NCI-H1092 treated with DMSO at 0.1 percent for 48 hours (cell line): ENCODE results near the gene PPP1R7.

Experiments
- DNase-seq: peaks from one replicate; lab custom pipeline; 2025; lab: John Stamatoyannopoulos, UW

PPP1R7 gene

GRCh38 chr2:241140445-241140840 is 9.8 kb upstream of the PPP1R7 start:
- DNase-seq = no peak

DNA sequence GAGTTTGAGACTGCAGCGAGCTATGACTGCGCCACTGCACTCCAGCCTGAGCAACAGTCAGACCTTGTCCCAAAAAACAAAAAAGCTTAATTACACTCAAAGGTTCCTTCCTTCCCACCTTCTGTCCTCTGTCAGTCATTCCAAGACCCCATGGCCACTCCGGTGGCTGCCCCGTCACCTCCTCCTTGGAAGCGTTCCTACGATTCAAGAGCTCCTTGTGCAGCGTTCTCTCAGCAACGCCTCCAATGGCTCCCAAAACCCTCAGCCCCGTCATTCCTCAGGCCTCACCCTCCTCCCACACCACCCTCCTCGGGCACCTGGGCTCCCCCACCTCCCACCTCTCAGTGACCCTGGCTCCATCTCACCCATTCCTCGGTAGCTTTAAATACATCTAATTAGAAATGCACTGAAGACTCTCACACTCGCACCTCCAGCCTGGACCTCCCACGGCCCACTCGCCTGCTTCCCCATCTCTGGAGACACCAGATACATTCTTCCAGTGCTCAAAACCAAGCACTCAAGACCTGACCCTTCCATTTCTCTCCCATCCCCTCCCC is 9.0 kb upstream of the PPP1R7 start:
- no peak for DNase-seq

DNA sequence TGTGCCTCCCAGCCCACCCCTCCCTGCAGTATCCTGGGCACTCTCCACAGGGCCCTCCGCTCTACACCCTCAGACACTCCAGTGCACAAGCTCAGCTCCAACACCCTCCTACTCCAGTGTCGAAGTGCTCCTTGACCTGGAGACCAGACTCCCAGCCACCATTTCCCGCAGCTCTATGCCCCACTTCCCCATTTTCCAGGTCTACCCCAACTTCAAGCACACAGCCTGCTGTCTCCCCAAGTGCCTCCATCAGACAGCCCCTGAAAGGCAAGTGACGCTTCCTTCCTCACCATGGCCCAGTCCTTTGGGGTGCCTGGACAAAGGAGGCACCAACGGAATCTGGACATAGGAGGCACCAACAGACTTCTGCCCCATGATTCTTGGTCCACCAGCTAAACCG is 8.2 kb upstream of the PPP1R7 start:
- no peak for DNase-seq

DNA sequence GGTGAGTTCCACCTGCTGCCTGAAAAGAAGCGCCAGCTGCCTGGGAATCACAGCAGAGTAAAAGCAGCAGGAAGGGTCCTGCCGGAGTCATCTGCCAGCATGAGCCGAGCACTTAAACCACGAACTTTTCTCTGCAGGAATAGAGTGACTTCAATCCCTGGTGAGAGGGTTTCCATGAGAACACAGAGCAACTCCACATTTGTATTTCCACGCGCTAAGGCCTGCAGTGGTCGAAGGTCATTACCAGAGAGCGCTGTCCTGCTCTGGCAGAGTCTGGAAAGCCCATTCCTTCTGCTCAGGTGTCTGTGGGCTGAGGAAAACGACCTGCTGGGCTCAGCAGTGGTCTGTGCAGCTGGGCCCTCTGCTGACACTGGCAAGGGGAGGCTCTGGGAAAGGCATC is 7.7 kb upstream of the PPP1R7 start:
- DNase-seq = no peak

- DNase-seq = no peak
These were observed 4.0 kb upstream of the PPP1R7 start for GRCh38 chr2:241146286-241146685.

DNA sequence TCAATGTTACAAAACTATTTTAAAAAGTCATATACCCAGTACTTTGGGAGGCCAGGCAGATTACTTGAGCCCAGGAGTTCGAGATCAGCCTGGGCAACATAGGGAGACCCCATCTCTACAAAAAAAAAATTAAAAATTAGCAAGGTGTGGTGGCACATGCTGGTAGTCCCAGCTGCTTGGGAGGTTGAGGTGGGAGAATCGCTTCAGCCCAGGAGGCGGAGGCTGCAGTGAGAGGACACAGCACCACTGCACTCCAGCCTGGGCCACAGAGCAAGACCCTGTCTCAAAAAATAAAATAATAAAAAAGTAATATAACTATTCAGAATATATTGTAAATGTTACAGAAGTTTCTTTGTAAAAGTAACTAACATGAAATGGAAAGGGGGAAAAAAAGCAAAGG is 2.9 kb upstream of the PPP1R7 start:
- no peak for DNase-seq

- DNase-seq = no peak
These were observed 2.0 kb upstream of the PPP1R7 start for GRCh38 chr2:241148239-241148638.

DNA sequence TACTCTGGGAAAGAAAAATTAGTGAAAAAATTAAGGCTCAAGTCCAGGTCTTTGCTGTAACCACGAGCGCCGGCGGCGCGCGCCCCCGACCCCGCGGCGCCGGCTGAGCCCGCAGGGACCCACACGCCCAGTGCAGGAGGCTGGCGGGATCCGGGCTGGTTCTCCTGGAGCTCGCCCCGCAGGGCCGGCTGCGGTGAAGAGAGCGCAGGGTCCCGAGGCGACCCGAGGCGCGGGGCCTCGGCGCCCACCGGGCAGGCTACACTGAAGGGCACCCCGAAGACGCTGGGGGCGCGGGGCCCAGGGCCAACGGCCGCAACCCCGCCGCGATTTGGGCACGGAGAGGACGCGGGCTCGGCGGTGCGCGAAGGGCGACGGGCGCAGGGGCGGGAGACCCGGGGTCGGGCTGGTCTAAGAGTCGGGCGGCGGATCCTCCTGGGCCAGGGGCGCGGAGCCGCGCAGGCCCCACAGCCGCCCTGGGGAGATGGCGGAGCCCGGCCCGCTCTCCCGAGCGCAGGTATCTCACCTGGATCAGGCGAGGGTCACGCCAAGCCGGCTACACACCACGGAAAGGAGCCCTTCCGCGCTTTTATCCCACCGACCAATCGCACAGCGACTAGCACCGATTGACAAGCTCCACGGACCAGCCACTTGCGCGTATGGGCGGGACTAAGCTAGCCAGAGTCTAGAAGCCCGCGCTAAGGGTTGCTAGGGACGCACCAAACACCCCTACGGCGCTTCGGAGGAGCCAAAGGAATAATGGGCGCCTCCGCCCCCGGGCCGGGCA is 1.2 kb upstream of the PPP1R7 start, which contains the start of gene PASK:
Gene PASK, minus strand, starts transcription at position 582 of the 784 bp plus-strand sequence. CDS start 6,440 bp downstream, outside the sequence.
- peak; percentile 91 for DNase-seq

DNA sequence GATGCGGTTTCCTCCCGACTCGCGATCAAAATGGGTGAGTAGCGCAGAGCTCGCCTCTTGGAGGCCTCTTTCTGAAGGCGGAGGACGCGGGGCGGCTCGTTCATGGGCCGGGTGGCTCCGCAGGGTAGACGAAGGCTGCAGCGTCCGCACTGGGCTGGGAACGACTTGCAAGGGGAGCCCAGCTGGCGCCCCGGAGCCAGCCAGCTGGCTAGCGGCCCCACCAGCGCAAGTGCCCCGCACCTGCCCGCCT is 667 bp upstream of the PPP1R7 start:
- DNase-seq = no peak

DNA sequence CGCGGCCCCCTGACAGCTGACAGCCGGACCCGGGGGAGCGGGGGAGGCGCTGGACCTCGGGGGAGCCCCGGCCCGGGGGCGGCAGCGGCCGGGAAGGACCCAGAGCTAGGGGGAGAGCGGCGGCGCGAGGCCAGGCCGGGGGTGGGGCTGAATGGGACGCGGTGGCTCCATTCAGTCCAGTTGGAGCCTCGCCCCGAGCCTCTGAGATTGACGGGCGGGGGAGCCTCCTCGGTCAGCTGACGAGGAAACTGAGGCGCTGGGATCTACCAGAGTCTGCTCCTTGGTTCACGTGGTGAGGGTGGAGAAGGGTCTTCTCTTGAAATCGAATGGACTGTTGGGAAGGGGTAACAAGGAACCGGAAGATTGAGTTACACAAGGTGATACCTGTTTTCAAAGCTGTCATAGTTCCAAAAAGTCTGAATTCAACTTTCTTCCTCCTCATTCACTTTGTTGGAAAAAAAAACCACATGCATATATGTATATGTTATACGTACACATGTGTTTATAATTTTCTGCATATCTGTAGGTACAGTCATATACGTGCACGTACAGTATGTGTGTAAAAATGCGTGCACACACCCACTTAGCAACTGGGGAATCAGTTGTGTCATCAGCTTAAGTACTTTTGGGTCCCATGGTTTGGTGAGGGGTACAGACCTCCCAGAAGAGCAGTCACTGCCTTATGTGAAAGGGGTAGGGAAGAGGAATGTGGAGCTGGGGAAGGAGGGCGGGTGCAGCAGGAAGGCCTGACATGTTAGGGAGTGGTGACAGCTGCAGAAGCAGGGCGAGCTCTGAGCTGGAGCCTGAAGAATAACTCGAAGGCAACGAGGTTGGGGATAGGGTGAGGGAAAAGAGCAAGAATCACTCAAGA is 628 bp downstream of the PPP1R7 start:
- DNase-seq = no peak

DNA sequence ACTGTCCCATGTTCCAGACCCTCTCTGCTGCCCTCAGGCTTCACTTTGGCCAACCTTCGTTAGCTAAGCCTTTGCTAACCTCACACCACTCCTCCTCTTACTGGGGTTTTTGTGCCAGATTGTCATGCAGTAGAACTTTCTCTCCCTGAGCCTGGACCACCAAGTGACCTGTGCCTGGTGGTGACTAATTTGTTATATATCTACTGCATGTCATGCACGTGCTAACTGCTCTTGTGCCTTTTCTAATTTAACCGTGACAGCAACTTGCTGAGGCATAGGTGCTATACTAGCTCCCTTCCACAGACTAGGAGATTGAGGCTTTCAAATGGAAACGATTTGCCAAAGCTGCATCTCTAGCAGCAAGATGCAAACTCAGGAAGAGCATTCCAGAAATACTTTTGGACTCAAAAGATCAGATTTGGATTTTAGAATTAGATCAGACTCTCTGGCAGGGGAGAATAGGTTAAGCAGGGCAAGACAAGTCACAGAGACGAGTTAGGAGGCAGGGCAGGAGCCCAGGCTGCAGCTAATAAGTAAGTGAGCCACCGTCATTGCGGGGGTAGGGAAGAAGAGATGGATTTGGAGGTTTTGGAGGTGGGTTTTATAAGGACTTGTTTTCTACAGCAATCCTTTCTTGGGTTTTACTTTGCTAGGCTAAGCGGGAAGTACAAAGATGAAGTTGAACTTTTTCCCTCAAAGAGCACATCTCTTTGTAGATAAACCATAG is 1.8 kb downstream of the PPP1R7 start:
- no peak for DNase-seq

- DNase-seq = no peak
These were observed 3.3 kb downstream of the PPP1R7 start for GRCh38 chr2:241153616-241154015.

DNA sequence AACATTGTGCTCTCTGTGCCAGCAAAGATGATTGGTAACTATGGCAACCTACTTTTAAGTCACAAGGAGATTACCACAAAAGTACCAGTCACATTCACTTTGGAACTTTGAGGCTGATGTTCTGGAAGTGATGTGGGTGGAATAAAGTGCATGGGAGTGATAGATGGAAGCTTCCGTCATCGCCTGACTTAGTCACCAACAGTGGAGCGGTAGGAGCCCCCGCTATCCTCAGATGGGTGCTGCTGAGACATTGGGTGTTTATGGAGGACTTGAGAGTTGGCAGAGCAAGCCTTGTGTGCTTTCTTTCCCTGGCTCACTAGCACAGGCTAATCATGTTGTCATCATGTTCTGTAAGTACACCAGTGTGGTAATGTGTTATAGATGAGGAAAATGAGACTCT is 4.6 kb downstream of the PPP1R7 start:
- no peak for DNase-seq

GRCh38 chr2:241155936-241156335 is 5.7 kb downstream of the PPP1R7 start:
- no peak for DNase-seq

GRCh38 chr2:241156971-241157441 is 6.7 kb downstream of the PPP1R7 start:
- peak; percentile 45 for DNase-seq

DNA sequence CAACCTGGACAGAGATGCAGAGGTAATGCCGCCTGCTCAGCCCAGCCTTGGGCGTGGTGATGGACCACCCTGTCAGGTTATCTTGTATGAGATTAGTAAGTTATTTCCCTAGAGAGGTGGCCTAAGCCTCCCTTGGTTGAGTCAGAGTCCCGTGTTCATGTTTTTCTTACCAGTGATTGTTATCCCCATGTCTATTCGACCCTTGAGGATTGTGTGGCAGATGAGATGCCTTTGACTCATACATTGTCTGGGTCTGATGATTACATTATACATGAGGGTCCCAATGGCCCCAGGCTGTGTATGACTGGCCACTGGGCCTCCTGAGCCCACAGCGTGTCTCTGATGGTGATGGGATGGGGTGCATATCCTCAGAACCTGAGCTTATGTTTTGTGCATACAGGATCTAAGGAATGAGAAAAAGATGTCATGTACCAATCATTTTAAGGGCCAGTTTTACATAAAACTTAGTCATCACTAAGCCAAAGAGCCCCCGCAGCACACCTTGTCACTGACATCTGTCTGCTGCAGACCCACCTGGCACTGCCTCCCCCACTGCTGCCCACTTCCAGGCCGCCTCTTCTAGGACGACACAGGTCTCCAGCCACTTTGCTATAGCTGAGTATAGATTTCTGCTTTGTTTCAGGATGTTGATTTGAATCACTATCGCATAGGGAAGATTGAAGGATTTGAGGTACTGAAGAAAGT is 7.7 kb downstream of the PPP1R7 start:
- no peak for DNase-seq

DNA sequence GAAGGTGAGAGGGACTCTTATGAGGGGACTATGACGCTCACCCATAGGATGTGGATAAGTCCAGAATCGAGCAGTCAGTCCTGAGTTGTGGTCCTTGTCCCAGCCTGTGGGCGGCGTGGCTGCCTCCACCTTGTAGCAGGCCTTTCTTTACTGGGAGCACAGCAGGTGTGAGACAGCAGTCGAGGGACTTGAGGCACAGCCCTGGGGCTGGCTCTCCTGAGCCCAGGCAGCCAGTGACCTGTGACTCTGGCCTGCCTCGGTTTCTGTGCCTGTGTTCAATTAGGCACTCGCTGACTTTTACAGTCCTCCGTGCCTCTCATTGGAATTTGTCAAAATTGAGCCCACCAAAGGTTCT is 8.3 kb downstream of the PPP1R7 start:
- no peak for DNase-seq

DNA sequence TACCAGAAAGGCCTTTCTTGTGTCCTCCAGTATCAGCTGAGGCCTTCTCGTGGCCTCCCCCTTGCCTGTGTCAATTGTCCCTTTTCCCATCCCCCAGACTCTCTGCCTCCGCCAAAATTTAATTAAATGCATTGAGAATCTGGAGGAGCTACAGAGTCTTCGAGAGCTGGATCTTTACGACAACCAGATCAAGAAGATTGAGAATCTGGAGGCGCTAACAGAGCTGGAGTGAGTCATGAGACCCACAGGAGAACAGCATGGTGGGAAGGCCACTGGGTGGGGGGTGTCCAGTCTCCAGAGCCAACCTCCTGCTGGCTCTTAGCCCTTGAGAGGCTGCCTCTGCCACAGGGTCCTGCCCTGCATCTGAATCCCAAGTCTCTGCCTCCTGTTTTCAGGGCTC is 8.8 kb downstream of the PPP1R7 start:
- DNase-seq = no peak

- no peak for DNase-seq
These were observed 10.1 kb downstream of the PPP1R7 start for GRCh38 chr2:241160318-241160717.

- DNase-seq = no peak
These were observed 11.5 kb downstream of the PPP1R7 start for GRCh38 chr2:241161646-241162281.

- no peak for DNase-seq
These were observed 13.4 kb downstream of the PPP1R7 start for GRCh38 chr2:241163601-241164118.
